Measurements from ENCODE around the gene LUM. TPM values are rescaled to one million over a fixed set of nuclear protein-coding genes. Genes with fewer than 3 reads are reported as not detected.

LUM gene
- total RNA-seq, 6 experiments from 2014 or later = 5.1 to 51.2 (median 10.1) TPM

- 56% methylated on average over 2 of the region's 2 CpGs for WGBS (ENCODE audit: insufficient coverage, low coverage, low lambda C conversion rate, missing lambda C conversion rate)
- H3K9me3 ChIP-seq = no peaks in the 10 kb centered on the region
- H3K27ac ChIP-seq = no peak overlapping the region
- intact Hi-C loops (cut with DNase I) = no loop called here
- H3K36me3 ChIP-seq = no peaks in the 10 kb centered on the region
- DNase-seq = no peak
- no peaks in the 10 kb centered on the region for H3K4me1 ChIP-seq
- TF ChIP-seq CTCF (IDR thresholded peaks at IDR 0.05) = no peak
- TF ChIP-seq POLR2A (IDR thresholded peaks at IDR 0.05) = no peak
- H3K27me3 ChIP-seq = no peaks in the 10 kb centered on the region
- ATAC-seq = no peak
- H3K4me3 ChIP-seq = no peak overlapping the region
These were observed 54.8 kb downstream of the LUM start for GRCh38 chr12:91056488-91056887.

GRCh38 chr12:91055976-91056375 is 55.3 kb downstream of the LUM start:
- Histone ChIP-seq H3K27me3 (no peaks in the 10 kb centered on the region), H3K4me3 (no peak overlapping the region), H3K9me3 (no peaks in the 10 kb centered on the region), H3K36me3 (no peaks in the 10 kb centered on the region), H3K27ac (no peak overlapping the region), H3K4me1 (no peaks in the 10 kb centered on the region)
- ATAC-seq = no peak
- WGBS (ENCODE audit: insufficient coverage, low coverage, low lambda C conversion rate, missing lambda C conversion rate) = 13% methylated on average over 1 of the region's 1 CpG
- no peak for TF ChIP-seq POLR2A (IDR thresholded peaks at IDR 0.05)
- no peak for TF ChIP-seq CTCF (IDR thresholded peaks at IDR 0.05)
- intact Hi-C loops (cut with DNase I) = no loop called here
- DNase-seq = no peak

GRCh38 chr12:91053951-91054715 is 57.2 kb downstream of the LUM start:
- H3K27ac ChIP-seq = no peak overlapping the region
- 54% methylated on average over 4 of the region's 4 CpGs for WGBS (ENCODE audit: insufficient coverage, low coverage, low lambda C conversion rate, missing lambda C conversion rate)
- no peak for TF ChIP-seq POLR2A (IDR thresholded peaks at IDR 0.05)
- TF ChIP-seq CTCF (IDR thresholded peaks at IDR 0.05) = no peak
- no peaks in the 10 kb centered on the region for H3K9me3 ChIP-seq
- no peaks in the 10 kb centered on the region for H3K36me3 ChIP-seq
- no peak overlapping the region for H3K4me3 ChIP-seq
- ATAC-seq (no peak), DNase-seq (no peak)
- H3K4me1 ChIP-seq = no peaks in the 10 kb centered on the region
- no peaks in the 10 kb centered on the region for H3K27me3 ChIP-seq
- intact Hi-C loops (cut with DNase I) = no loop called here

Other genes with a start within 250 kb of the LUM start
- gene CCER1, start 156.3 kb downstream of the LUM start, total RNA-seq = not detected
- not detected for gene EPYC, start 106.5 kb downstream of the LUM start, total RNA-seq
- gene KERA, start 53.5 kb downstream of the LUM start, total RNA-seq = not detected
- 100 to 1,000 TPM in 5 of 6 experiments, 10 to 100 TPM in 1; 82.7 to 235 (median 164) TPM for gene DCN, start 71.3 kb upstream of the LUM start, total RNA-seq

Measured in right lobe of liver (tissue), 6 donors.